Left lung (tissue), 10 donors: ENCODE measurements around the gene CACNG7. TPM values are rescaled to one million over a fixed set of nuclear protein-coding genes. Genes with fewer than 3 reads are reported as not detected.

Source experiments
- ATAC-seq: fragments of 200-7000 bp; cut with Tn5 transposase; one replicate; pipeline ENCODE4 v1.9.1; 2020; ENCODE audit warnings: moderate library complexity
- DNase-seq, 4 donors: peaks; one replicate each; pipeline ENCODE4 v3.0.0-alpha.2; 2013 to 2020
- H3K27ac ChIP-seq, 2 donors: fragments of 200-600 bp; sonication (generic) in 1 of 2; one replicate each; pipeline versions ENCODE4 v1.5.0 to v1.8.0; 2020 to 2021
- H3K27me3 ChIP-seq, 2 donors: fragments of 200-600 bp; sonication (generic) in 1 of 2; one replicate each; pipeline versions ENCODE4 v1.5.0 to v1.8.0; 2020 to 2021
- H3K36me3 ChIP-seq, 2 donors: fragments of 200-600 bp; sonication (generic) in 1 of 2; one replicate each; pipeline versions ENCODE4 v1.5.0 to v1.8.0; 2020 to 2021
- H3K4me1 ChIP-seq, 2 donors: fragments of 200-600 bp; one replicate each; pipeline ENCODE4 v1.8.0; 2021
- H3K4me3 ChIP-seq, 2 donors: fragments of 200-600 bp; sonication (generic) in 1 of 2; one replicate each; pipeline versions ENCODE4 v1.5.0 to v1.8.0; 2020 to 2021; ENCODE audit warnings: mild to moderate bottlenecking in 1 of 2
- H3K9me3 ChIP-seq, 2 donors: fragments of 200-600 bp; sonication (generic) in 1 of 2; one replicate each; pipeline versions ENCODE4 v1.5.0 to v1.8.0; 2020 to 2021
- CTCF ChIP-seq, 2 donors: fragments of 200-600 bp; sonication (generic) in 1 of 2; IDR thresholded peaks; one replicate each; pipeline versions ENCODE4 v1.5.0 to v1.8.0; 2021; ENCODE audit warnings: antibody characterized with exemption in 2 of 2
- intact Hi-C, 2 donors: fragments of 100-400 bp; cut with DNase I; formaldehyde crosslinking; loops; one replicate each; pipeline versions ENCODE4 v1.11.2 to v1.14.2; 2022
- polyA plus RNA-seq, 6 donors: library from polyadenylated mRNA; unstranded; fragments of 120-200 nt; gene quantifications; one replicate each; pipeline ENCODE4 v1.2.1, GENCODE V29; 2013; ENCODE audit not compliant: insufficient read length in 6 of 6
- total RNA-seq, 2 donors: library from RNA; stranded (reverse); fragmentation: NEBNext Ultra II Directional; extraction: Animal tissue kit (Norgen Biotek cat#: 25700); gene quantifications; one replicate each; pipeline ENCODE4 v1.2.1, GENCODE V29; 2021
- donor health status: DM: no; HTN: yes; CAD: no.
- donor health status: DM: no; HTN: no; CAD: no.

CACNG7 gene
- total and polyA plus RNA-seq, 8 donors, result 0.06 TPM; not detected in 7

GRCh38 chr19:53875602-53876325, 33.3 kb upstream of the CACNG7 start:
- Histone ChIP-seq H3K4me1 (peaks cover 2 to 76% of the 10 kb centered on the region in 2 donors), H3K9me3 (no peaks in the 10 kb centered on the region), H3K27me3 (peaks cover 3 to 10% of the 10 kb centered on the region in 2 donors), H3K4me3 (no peak overlapping the region), H3K36me3 (peaks cover 0 to 32% of the 10 kb centered on the region in 2 donors), H3K27ac (peak overlapping the region in 1 of 2 donors; percentile 72)
- no peak for ATAC-seq
- DNase-seq, result no peak
- intact Hi-C loops, result no loop called here
- TF ChIP-seq CTCF (IDR thresholded peaks at IDR 0.05), result no peak

- peaks cover 5 to 20% of the 10 kb centered on the region in 2 donors for H3K27me3 ChIP-seq
- peaks cover 1 to 74% of the 10 kb centered on the region in 2 donors for H3K4me1 ChIP-seq
- H3K9me3 ChIP-seq, result no peaks in the 10 kb centered on the region
- no peak for ATAC-seq
- H3K36me3 ChIP-seq, result peaks cover 0 to 32% of the 10 kb centered on the region in 2 donors
- TF ChIP-seq CTCF (IDR thresholded peaks at IDR 0.05), result no peak
- no peak for DNase-seq
- no peak overlapping the region for H3K4me3 ChIP-seq
- no peak overlapping the region for H3K27ac ChIP-seq
- intact Hi-C loops, result no loop called here
Observed at GRCh38 chr19:53876651-53877224, 32.3 kb upstream of the CACNG7 start.

GRCh38 chr19:53877361-53877766, 31.7 kb upstream of the CACNG7 start:
- H3K27me3 ChIP-seq, result peaks cover 12 to 26% of the 10 kb centered on the region in 2 donors
- peaks cover 7 to 74% of the 10 kb centered on the region in 2 donors for H3K4me1 ChIP-seq
- no peak overlapping the region for H3K27ac ChIP-seq
- no peak for DNase-seq
- H3K36me3 ChIP-seq, result peaks cover 0 to 32% of the 10 kb centered on the region in 2 donors
- ATAC-seq, result no peak
- H3K4me3 ChIP-seq, result no peak overlapping the region
- intact Hi-C loops, result no loop called here
- TF ChIP-seq CTCF (IDR thresholded peaks at IDR 0.05), result no peak
- no peaks in the 10 kb centered on the region for H3K9me3 ChIP-seq

- no peak for TF ChIP-seq CTCF (IDR thresholded peaks at IDR 0.05)
- DNase-seq, result no peak
- peaks cover 26 to 40% of the 10 kb centered on the region in 2 donors for H3K27me3 ChIP-seq
- H3K4me1 ChIP-seq, result peaks cover 7 to 61% of the 10 kb centered on the region in 2 donors
- ATAC-seq, result peak; percentile 8
- peak overlapping the region; percentile 44 to 54 for H3K4me3 ChIP-seq
- no peaks in the 10 kb centered on the region for H3K9me3 ChIP-seq
- intact Hi-C loops, result no loop called here
- peaks cover 0 to 23% of the 10 kb centered on the region in 2 donors for H3K36me3 ChIP-seq
- no peak overlapping the region for H3K27ac ChIP-seq
Observed at GRCh38 chr19:53878776-53879139, 30.3 kb upstream of the CACNG7 start.
